Gastrocnemius medialis (tissue), 4 donors: Measurements from ENCODE around the gene OR4C6. TPM values are rescaled to one million over a fixed set of nuclear protein-coding genes. Genes with fewer than 3 reads are reported as not detected.

Experiments used
- ATAC-seq, 2 donors: fragments of 150-250 bp; one replicate each; pipeline ENCODE4 v1.9.1; 2016
- DNase-seq, 2 donors: peaks; one replicate each; pipeline ENCODE4 v3.0.0-alpha.2; 2019
- H3K27ac ChIP-seq, 4 donors: fragments of 200-600 bp; sonication (generic); 1 replicate in 1 of 4; 2 replicates in 3 of 4; pipeline ENCODE4 v1.5.1; 2016 to 2018; ENCODE audit warnings: mild to moderate bottlenecking in 2 of 4, moderate library complexity in 1 of 4
- H3K27me3 ChIP-seq, 3 donors: fragments of 200-600 bp; sonication (generic) in 2 of 3; 1 replicate in 1 of 3; 2 replicates in 2 of 3; pipeline versions ENCODE4 v1.5.1 to v1.6.0; 2016 to 2019; ENCODE audit warnings: mild to moderate bottlenecking in 1 of 3, moderate library complexity in 1 of 3
- H3K36me3 ChIP-seq, 2 donors: fragments of 200-600 bp; sonication (generic) in 1 of 2; one replicate each; pipeline ENCODE4 v1.5.1; 2017 to 2018
- H3K4me1 ChIP-seq, 2 donors: fragments of 200-600 bp; sonication (generic) in 1 of 2; one replicate each; pipeline ENCODE4 v1.5.1; 2016 to 2017; ENCODE audit warnings: mild to moderate bottlenecking in 2 of 2
- H3K4me3 ChIP-seq, 4 donors: fragments of 200-600 bp; sonication (generic) in 3 of 4; 1 replicate in 1 of 4; 2 replicates in 3 of 4; pipeline ENCODE4 v1.5.1; 2016 to 2019; ENCODE audit warnings: mild to moderate bottlenecking in 2 of 4
- H3K9me3 ChIP-seq, 3 donors: fragments of 200-600 bp; sonication (generic) in 2 of 3; 1 replicate in 1 of 3; 2 replicates in 2 of 3; pipeline ENCODE4 v1.5.1; 2016 to 2019
- CTCF ChIP-seq, 5 experiments: fragments of 450-650 bp in 3 of 5; fragments of 200-600 bp in 2 of 5; sonication (generic) in 2 of 5; IDR thresholded peaks in 4 of 5; conservative IDR thresholded peaks in 1 of 5; 1 replicate in 4 of 5; 2 replicates in 1 of 5; pipeline ENCODE4 v1.5.1; 2016 to 2019; ENCODE audit warnings: antibody characterized with exemption in 5 of 5, mild to moderate bottlenecking in 3 of 5, moderate library complexity in 3 of 5
- POLR2A ChIP-seq, 2 donors: fragments of 450-650 bp; IDR thresholded peaks; one replicate each; pipeline ENCODE4 v1.6.1; 2017; ENCODE audit warnings: antibody characterized with exemption in 2 of 2, mild to moderate bottlenecking in 2 of 2, moderate library complexity in 2 of 2
- in situ Hi-C, 4 donors: fragments of 200-750 bp; cut with MboI; loops; one replicate each; pipeline versions ENCODE4 v1.15.0 to v1.8.0; 2017; ENCODE audit warnings: low sequenced_read_pairs in 4 of 4
- intact Hi-C: fragments of 100-400 bp; cut with DNase I; formaldehyde crosslinking; loops from one replicate; pipeline ENCODE4 v1.15.1; 2023; ENCODE audit warnings: low total_unique reads
- total RNA-seq, 4 donors: library from RNA; depleted of rRNA; stranded (reverse); fragments of >200 nt; gene quantifications; one replicate each; pipeline versions ENCODE4 v1.1.0 to v1.2.3, GENCODE V29; 2016

Gene OR4C6
- not detected for total RNA-seq

GRCh38 chr11:55661901-55662300 lies at the start of gene OR4C6:
TSS of gene OR4C6 (plus strand) at chr11:55662201. CDS start at chr11:55665167, 2,966 bp downstream.
- ATAC-seq (no peak), DNase-seq (no peak)
- TF ChIP-seq POLR2A (IDR thresholded peaks at IDR 0.05) (no peak), CTCF (IDR thresholded peaks at IDR 0.05 in 4 of 5, conservative IDR thresholded peaks at IDR 0.05 in 1 of 5) (no peak)
- intact Hi-C loops: no loop called here
- H3K27me3 ChIP-seq: no peaks in the 10 kb centered on the region
- H3K4me3 ChIP-seq: no peak within 1 kb of the TSS
- H3K27ac ChIP-seq: no peak within 1 kb of the TSS
- no peaks in the 10 kb centered on the region for H3K4me1 ChIP-seq
- in situ Hi-C loops: no loop called here
- no peaks in the 10 kb centered on the region for H3K9me3 ChIP-seq
- no peaks in the 10 kb centered on the region for H3K36me3 ChIP-seq

DNA sequence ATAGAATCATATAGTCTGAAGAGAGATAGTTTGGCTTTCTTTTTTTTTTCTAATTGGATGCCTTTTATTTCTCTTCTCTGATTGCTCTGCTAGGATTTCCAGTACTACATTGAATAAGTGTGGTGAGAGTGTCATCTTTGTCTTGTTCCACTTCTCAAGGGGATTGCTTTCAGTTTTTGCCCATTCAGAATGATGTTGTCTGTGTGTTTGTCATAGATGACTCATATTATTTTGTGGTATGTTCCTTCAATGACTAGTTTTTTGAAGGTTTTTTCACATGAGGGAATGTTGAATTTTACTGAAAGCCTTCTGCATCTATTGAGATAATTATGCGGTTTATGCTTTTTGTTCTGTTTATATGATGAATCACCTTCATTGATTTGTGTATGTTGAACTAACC lies 37.5 kb upstream of the OR4C6 start:
- Histone ChIP-seq H3K9me3 (no peaks in the 10 kb centered on the region), H3K27me3 (no peaks in the 10 kb centered on the region), H3K4me3 (no peak overlapping the region), H3K27ac (no peak overlapping the region), H3K4me1 (no peaks in the 10 kb centered on the region), H3K36me3 (no peaks in the 10 kb centered on the region)
- no peak for ATAC-seq
- in situ Hi-C loops (no loop called here), intact Hi-C loops (no loop called here)
- DNase-seq: no peak
- TF ChIP-seq POLR2A (IDR thresholded peaks at IDR 0.05): no peak
- no peak for TF ChIP-seq CTCF (IDR thresholded peaks at IDR 0.05 in 4 of 5, conservative IDR thresholded peaks at IDR 0.05 in 1 of 5)

DNA sequence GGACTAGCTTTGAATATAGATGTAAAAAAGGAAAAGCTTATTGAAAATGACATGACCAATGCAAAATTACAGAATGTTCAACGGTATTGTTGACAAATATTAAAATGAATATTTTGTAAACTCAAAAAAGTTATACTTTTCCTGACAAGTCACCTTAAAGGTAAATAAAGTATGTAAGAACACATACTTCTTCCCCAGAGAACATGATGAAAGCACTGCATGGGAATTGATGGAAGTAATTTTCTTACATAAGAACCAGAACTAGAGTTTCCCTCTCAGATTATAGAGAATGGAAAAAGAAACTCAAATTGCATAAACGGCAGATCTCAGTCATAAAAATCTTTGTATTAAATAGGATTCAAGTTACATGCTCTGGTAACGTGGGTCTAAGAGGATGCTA lies 27.2 kb upstream of the OR4C6 start, which contains the start of gene OR4P4:
TSS of gene OR4P4 (plus strand) at position 301 of the 400 bp plus-strand sequence.
- intact Hi-C loops: no loop called here
- Histone ChIP-seq H3K27me3 (no peaks in the 10 kb centered on the region), H3K27ac (no peak within 1 kb of the TSS), H3K4me1 (no peaks in the 10 kb centered on the region), H3K4me3 (no peak within 1 kb of the TSS), H3K36me3 (no peaks in the 10 kb centered on the region), H3K9me3 (no peaks in the 10 kb centered on the region)
- ATAC-seq: no peak
- TF ChIP-seq CTCF (IDR thresholded peaks at IDR 0.05 in 4 of 5, conservative IDR thresholded peaks at IDR 0.05 in 1 of 5) (no peak), POLR2A (IDR thresholded peaks at IDR 0.05) (no peak)
- DNase-seq: no peak
- in situ Hi-C loops: no loop called here

- in situ Hi-C loops: no loop called here
- DNase-seq (no peak), ATAC-seq (no peak)
- H3K27ac ChIP-seq: no peak within 1 kb of the TSS
- H3K4me3 ChIP-seq: no peak within 1 kb of the TSS
- H3K36me3 ChIP-seq: no peaks in the 10 kb centered on the region
- no peaks in the 10 kb centered on the region for H3K4me1 ChIP-seq
- no peaks in the 10 kb centered on the region for H3K27me3 ChIP-seq
- intact Hi-C loops: no loop called here
- no peak for TF ChIP-seq CTCF (IDR thresholded peaks at IDR 0.05 in 4 of 5, conservative IDR thresholded peaks at IDR 0.05 in 1 of 5)
- no peak for TF ChIP-seq POLR2A (IDR thresholded peaks at IDR 0.05)
- H3K9me3 ChIP-seq: no peaks in the 10 kb centered on the region
These were observed 14.0 kb upstream of the OR4C6 start, which contains the start of gene OR4S2 for GRCh38 chr11:55648027-55648426. TSS of gene OR4S2 (plus strand) at chr11:55648327. CDS start at chr11:55650904, 2,577 bp downstream.

DNA sequence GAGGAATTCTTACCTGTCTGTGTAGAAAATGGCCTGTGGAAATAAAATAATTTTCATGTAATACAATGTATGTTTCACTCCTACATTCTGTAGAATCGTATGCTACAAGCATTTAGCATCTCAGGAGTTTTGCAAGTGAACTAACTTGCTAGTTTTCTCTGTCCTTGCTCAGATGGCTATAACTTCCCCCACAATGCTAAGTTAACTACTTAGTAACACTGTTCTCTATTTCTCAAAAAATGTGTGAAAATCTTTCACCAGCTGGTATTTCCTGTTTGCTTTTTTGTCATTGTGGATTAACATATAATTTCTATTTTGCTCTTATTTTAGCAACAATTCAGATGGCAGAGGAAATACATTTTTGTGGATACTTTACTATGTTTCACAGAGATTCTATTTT lies 9.4 kb upstream of the OR4C6 start:
- in situ Hi-C loops: no loop called here
- intact Hi-C loops: no loop called here
- H3K4me1 ChIP-seq: no peaks in the 10 kb centered on the region
- H3K36me3 ChIP-seq: no peaks in the 10 kb centered on the region
- H3K27me3 ChIP-seq: no peaks in the 10 kb centered on the region
- H3K27ac ChIP-seq: no peak overlapping the region
- ATAC-seq: no peak
- H3K9me3 ChIP-seq: no peaks in the 10 kb centered on the region
- H3K4me3 ChIP-seq: no peak overlapping the region
- no peak for TF ChIP-seq POLR2A (IDR thresholded peaks at IDR 0.05)
- TF ChIP-seq CTCF (IDR thresholded peaks at IDR 0.05 in 4 of 5, conservative IDR thresholded peaks at IDR 0.05 in 1 of 5): no peak
- DNase-seq: no peak
